Stimulated activated CD4-positive, alpha-beta T cell treated with anti-CD3 and anti-CD28 coated beads, Interleukin-15, amount 100 ng/mL, for 48 hours (primary cell): Measurements from ENCODE around the gene ATG16L2.
"Not testable (repeated sequence)": the region's sequence is repeated elsewhere in the genome, so short reads cannot be mapped to it uniquely, and the experiment has no call there.

ENCODE experiments used
- DNase-seq, 2 donors: peaks; one replicate each; pipeline ENCODE4 v3.0.0-alpha.2; 2020; ENCODE audit warnings: low read depth in 2 of 2

The ATG16L2 gene

GRCh38 chr11:72779495-72780128 is 34.6 kb upstream of the ATG16L2 start:
- DNase-seq = no peak

- DNase-seq = no peak
Observed at GRCh38 chr11:72780296-72781062, 33.7 kb upstream of the ATG16L2 start.

- no peak for DNase-seq
Observed at GRCh38 chr11:72781063-72781312, 33.2 kb upstream of the ATG16L2 start.

- peak in 1 of 2 donors; percentile 24 for DNase-seq
Observed at GRCh38 chr11:72781313-72782080, 32.7 kb upstream of the ATG16L2 start.

GRCh38 chr11:72782081-72782920 is 31.9 kb upstream of the ATG16L2 start:
- no peak for DNase-seq

- no peak for DNase-seq
Observed at GRCh38 chr11:72783144-72783905, 30.9 kb upstream of the ATG16L2 start.

GRCh38 chr11:72784662-72785061 is 29.5 kb upstream of the ATG16L2 start:
- DNase-seq = no peak

GRCh38 chr11:72786305-72787215 is 27.7 kb upstream of the ATG16L2 start:
- no peak for DNase-seq

- no peak for DNase-seq
Observed at GRCh38 chr11:72787216-72788104, 26.8 kb upstream of the ATG16L2 start.

- DNase-seq = no peak
Observed at GRCh38 chr11:72788241-72788640, 26.0 kb upstream of the ATG16L2 start.

- DNase-seq = no peak
Observed at GRCh38 chr11:72789493-72790131, 24.6 kb upstream of the ATG16L2 start.

- DNase-seq = not testable (repeated sequence)
Observed at GRCh38 chr11:72791228-72791627, 23.0 kb upstream of the ATG16L2 start.

GRCh38 chr11:72792437-72793021 is 21.7 kb upstream of the ATG16L2 start:
- no peak for DNase-seq

GRCh38 chr11:72793076-72793424 is 21.2 kb upstream of the ATG16L2 start:
- no peak for DNase-seq

GRCh38 chr11:72793425-72794367 is 20.5 kb upstream of the ATG16L2 start, which contains the start of gene STARD10:
Gene STARD10, minus strand, starts transcription at chr11:72794047. Its CDS starts 12,866 bp downstream, at chr11:72781181.
- DNase-seq = peak; percentile 84 to 92

GRCh38 chr11:72798361-72798760 is 15.8 kb upstream of the ATG16L2 start:
- no peak for DNase-seq

GRCh38 chr11:72799441-72799840 is 14.8 kb upstream of the ATG16L2 start:
- DNase-seq = no peak
